CD14-positive monocyte (primary cell): ENCODE data around the gene NTRK2. TPM values are rescaled to one million over a fixed set of nuclear protein-coding genes. Genes with fewer than 3 reads are reported as not detected.
"Not testable (repeated sequence)": the region's sequence is repeated elsewhere in the genome, so short reads cannot be mapped to it uniquely, and the experiment has no call there.

Experiments
- DNase-seq, 3 donors: peaks; one replicate each; pipeline ENCODE4 v3.0.0-alpha.2; 2011 to 2022
- H2AFZ ChIP-seq: 2 replicates; pipeline ENCODE4 v1.6.0; 2012; ENCODE audit warnings: mild to moderate bottlenecking, low read depth, low read length, inconsistent platforms; ENCODE audit not compliant: insufficient read depth, poor library complexity, severe bottlenecking
- H3K27ac ChIP-seq, 2 donors: 1 replicate in 1 of 2; 2 replicates in 1 of 2; pipeline ENCODE4 v1.5.1; 2012 to 2013; ENCODE audit warnings: low read length in 2 of 2, control low read depth in 1 of 2, inconsistent platforms in 1 of 2, low read depth in 1 of 2, mild to moderate bottlenecking in 1 of 2
- H3K27me3 ChIP-seq, 2 donors: one replicate each; pipeline versions ENCODE4 v1.6.0 to v1.6.1; 2011 to 2013; ENCODE audit warnings: low read length in 2 of 2; ENCODE audit not compliant: control insufficient read depth in 2 of 2, insufficient read depth in 2 of 2
- H3K36me3 ChIP-seq, 2 donors: replicated peaks in 1 of 2; 1 replicate in 1 of 2; 2 replicates in 1 of 2; pipeline versions ENCODE4 v1.5.1 to v1.6.1; 2012 to 2013; ENCODE audit warnings: low read length in 2 of 2, control low read depth in 1 of 2, inconsistent platforms in 1 of 2, mild to moderate bottlenecking in 1 of 2; ENCODE audit not compliant: insufficient read depth in 2 of 2, control insufficient read depth in 1 of 2
- H3K4me1 ChIP-seq, 2 donors: 1 replicate in 1 of 2; 2 replicates in 1 of 2; pipeline versions ENCODE4 v1.5.1 to v1.6.1; 2012 to 2013; ENCODE audit warnings: low read length in 2 of 2, control low read depth in 1 of 2, inconsistent platforms in 1 of 2, mild to moderate bottlenecking in 1 of 2, moderate library complexity in 1 of 2; ENCODE audit not compliant: insufficient read depth in 2 of 2, control insufficient read depth in 1 of 2
- H3K4me2 ChIP-seq: replicated peaks from 2 replicates; pipeline ENCODE3; 2012; ENCODE audit warnings: low read length, moderate library complexity, mild to moderate bottlenecking; ENCODE audit not compliant: poor library complexity, severe bottlenecking; ENCODE audit errors: extremely low read depth
- H3K4me3 ChIP-seq, 3 experiments: fragments of 200-600 bp in 1 of 3; sonication (generic) in 1 of 3; replicated peaks in 1 of 3; 1 replicate in 2 of 3; 2 replicates in 1 of 3; pipeline ENCODE4 v1.5.1; 2011 to 2013; ENCODE audit warnings: low read length in 3 of 3, mild to moderate bottlenecking in 3 of 3, control low read depth in 2 of 3, low read depth in 2 of 3, inconsistent platforms in 1 of 3, moderate library complexity in 1 of 3
- H3K79me2 ChIP-seq: 2 replicates; pipeline ENCODE4 v1.6.0; 2012; ENCODE audit warnings: mild to moderate bottlenecking, control low read depth, inconsistent platforms, low read length, moderate library complexity; ENCODE audit not compliant: insufficient read depth
- H3K9ac ChIP-seq: 2 replicates; pipeline ENCODE4 v1.6.0; 2017; ENCODE audit warnings: low read length, mild to moderate bottlenecking; ENCODE audit not compliant: insufficient read depth, poor library complexity, severe bottlenecking
- H3K9me3 ChIP-seq, 2 donors: replicated peaks in 1 of 2; 1 replicate in 1 of 2; 2 replicates in 1 of 2; pipeline versions ENCODE4 v1.5.1 to v1.6.1; 2012 to 2013; ENCODE audit warnings: low read length in 2 of 2, control low read depth in 1 of 2; ENCODE audit not compliant: control insufficient read depth in 1 of 2, insufficient read depth in 1 of 2
- H4K20me1 ChIP-seq: 2 replicates; pipeline ENCODE4 v1.6.0; 2012; ENCODE audit warnings: mild to moderate bottlenecking, low read length, control low read depth, moderate library complexity; ENCODE audit not compliant: insufficient read depth
- H3K27ac Mint-ChIP-seq, 7 donors: one replicate each; pipeline ENCODE4 v1.8.0; 2020; ENCODE audit warnings: mild to moderate bottlenecking in 7 of 7, mixed read lengths in 7 of 7, moderate library complexity in 6 of 7, inconsistent platforms in 2 of 7
- H3K27me3 Mint-ChIP-seq, 3 donors: one replicate each; pipeline ENCODE4 v1.8.0; 2021 to 2022; ENCODE audit warnings: low read depth in 3 of 3, mild to moderate bottlenecking in 3 of 3, mixed read lengths in 3 of 3, moderate library complexity in 3 of 3, inconsistent platforms in 1 of 3
- H3K36me3 Mint-ChIP-seq, 2 donors: one replicate each; pipeline ENCODE4 v1.8.0; 2020; ENCODE audit warnings: mixed read lengths in 2 of 2, inconsistent platforms in 1 of 2, mild to moderate bottlenecking in 1 of 2
- H3K4me1 Mint-ChIP-seq: one replicate; pipeline ENCODE4 v1.8.0; 2020; ENCODE audit warnings: mild to moderate bottlenecking, mixed read lengths
- H3K4me3 Mint-ChIP-seq, 2 donors: one replicate each; pipeline ENCODE4 v1.8.0; 2020; ENCODE audit warnings: mild to moderate bottlenecking in 2 of 2, mixed read lengths in 2 of 2, moderate library complexity in 1 of 2
- H3K9me3 Mint-ChIP-seq, 7 donors: one replicate each; pipeline ENCODE4 v1.8.0; 2020 to 2022; ENCODE audit warnings: mixed read lengths in 7 of 7, mild to moderate bottlenecking in 6 of 7, moderate library complexity in 6 of 7, inconsistent platforms in 2 of 7
- WGBS: methylation state at CpG from one replicate; pipeline ENCODE4 v1.1.5; 2013; ENCODE audit warnings: missing lambda C conversion rate; ENCODE audit not compliant: insufficient coverage; 5-methylcytosine and 5-hydroxymethylcytosine counted together
- intact Hi-C, 2 donors: fragments of 100-400 bp; cut with micrococcal nuclease; formaldehyde crosslinking; loops; one replicate each; pipeline versions ENCODE4 v1.15.0 to v1.15.1; 2023
- polyA plus RNA-seq, 3 donors: library from polyadenylated mRNA; depleted of rRNA in 1 of 3; unstranded in 2 of 3; stranded (reverse) in 1 of 3; fragments of 300-500 nt in 2 of 3; fragments of >200 nt in 1 of 3; fragmentation: Illumina TruSeq in 2 of 3; gene quantifications; 1 replicate in 2 of 3; 2 replicates in 1 of 3; pipeline ENCODE4 v1.2.3, GENCODE V29; 2012 to 2021
- TF ChIP-seq, protein P1 (sequence below): fragments of 200-600 bp; IDR thresholded peaks from one replicate; pipeline ENCODE4 v1.8.0; 2022; ENCODE audit warnings: antibody characterized with exemption, mild to moderate bottlenecking

NTRK2 gene
- polyA plus RNA-seq, 3 donors = not detected

GRCh38 chr9:84897362-84898094 is 228.0 kb downstream of the NTRK2 start:
- WGBS = 84% methylated on average over 5 of the region's 7 CpGs
- H3K27ac Mint-ChIP-seq = no peak overlapping the region
- TF ChIP-seq, protein P1, sequence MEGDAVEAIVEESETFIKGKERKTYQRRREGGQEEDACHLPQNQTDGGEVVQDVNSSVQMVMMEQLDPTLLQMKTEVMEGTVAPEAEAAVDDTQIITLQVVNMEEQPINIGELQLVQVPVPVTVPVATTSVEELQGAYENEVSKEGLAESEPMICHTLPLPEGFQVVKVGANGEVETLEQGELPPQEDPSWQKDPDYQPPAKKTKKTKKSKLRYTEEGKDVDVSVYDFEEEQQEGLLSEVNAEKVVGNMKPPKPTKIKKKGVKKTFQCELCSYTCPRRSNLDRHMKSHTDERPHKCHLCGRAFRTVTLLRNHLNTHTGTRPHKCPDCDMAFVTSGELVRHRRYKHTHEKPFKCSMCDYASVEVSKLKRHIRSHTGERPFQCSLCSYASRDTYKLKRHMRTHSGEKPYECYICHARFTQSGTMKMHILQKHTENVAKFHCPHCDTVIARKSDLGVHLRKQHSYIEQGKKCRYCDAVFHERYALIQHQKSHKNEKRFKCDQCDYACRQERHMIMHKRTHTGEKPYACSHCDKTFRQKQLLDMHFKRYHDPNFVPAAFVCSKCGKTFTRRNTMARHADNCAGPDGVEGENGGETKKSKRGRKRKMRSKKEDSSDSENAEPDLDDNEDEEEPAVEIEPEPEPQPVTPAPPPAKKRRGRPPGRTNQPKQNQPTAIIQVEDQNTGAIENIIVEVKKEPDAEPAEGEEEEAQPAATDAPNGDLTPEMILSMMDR = no peak
- intact Hi-C loops = no loop called here
- Histone ChIP-seq H3K9ac (no peak overlapping the region), H4K20me1 (no peaks in the 10 kb centered on the region), H3K4me2 (no peak overlapping the region), H3K79me2 (no peaks in the 10 kb centered on the region), H3K36me3 (no peaks in the 10 kb centered on the region), H3K4me3 (no peak overlapping the region), H3K27me3 (no peaks in the 10 kb centered on the region), H3K9me3 (no peaks in the 10 kb centered on the region), H2AFZ (no peak overlapping the region), H3K27ac (no peak overlapping the region), H3K4me1 (no peaks in the 10 kb centered on the region)
- no peaks in the 10 kb centered on the region for H3K4me1 Mint-ChIP-seq
- no peak overlapping the region for H3K4me3 Mint-ChIP-seq
- peaks cover 0 to 3% (median 3%) of the 10 kb centered on the region in 3 donors for H3K27me3 Mint-ChIP-seq
- no peak for DNase-seq
- no peaks in the 10 kb centered on the region for H3K36me3 Mint-ChIP-seq
- peaks cover 0 to 4% (median 0%) of the 10 kb centered on the region in 7 donors for H3K9me3 Mint-ChIP-seq

GRCh38 chr9:84898188-84898587 is 228.7 kb downstream of the NTRK2 start:
- Histone ChIP-seq H3K9ac (no peak overlapping the region), H3K36me3 (no peaks in the 10 kb centered on the region), H3K4me1 (no peaks in the 10 kb centered on the region), H3K9me3 (no peaks in the 10 kb centered on the region), H3K27ac (no peak overlapping the region), H3K79me2 (no peaks in the 10 kb centered on the region), H3K4me2 (no peak overlapping the region), H3K27me3 (no peaks in the 10 kb centered on the region), H2AFZ (no peak overlapping the region), H4K20me1 (no peaks in the 10 kb centered on the region), H3K4me3 (no peak overlapping the region)
- Mint-ChIP-seq H3K27me3 (peaks cover 0 to 3% (median 2%) of the 10 kb centered on the region in 3 donors), H3K9me3 (peaks cover 0 to 4% (median 0%) of the 10 kb centered on the region in 7 donors), H3K27ac (no peak overlapping the region), H3K4me3 (no peak overlapping the region), H3K36me3 (no peaks in the 10 kb centered on the region), H3K4me1 (no peaks in the 10 kb centered on the region)
- TF ChIP-seq, protein P1 = no peak
- intact Hi-C loops = no loop called here
- no CpG with 5 or more reads among the region's 2 CpGs for WGBS
- no peak for DNase-seq

- H3K36me3 ChIP-seq, H3K4me3 Mint-ChIP-seq, H4K20me1 ChIP-seq, H3K4me1 Mint-ChIP-seq, DNase-seq, H3K36me3 Mint-ChIP-seq, H3K27ac Mint-ChIP-seq, H3K9ac ChIP-seq, H3K9me3 Mint-ChIP-seq, H3K27ac ChIP-seq, H3K4me2 ChIP-seq, intact Hi-C loops, H3K4me3 ChIP-seq, H3K79me2 ChIP-seq, H3K27me3 Mint-ChIP-seq, H3K27me3 ChIP-seq, H3K4me1 ChIP-seq, H2AFZ ChIP-seq, H3K9me3 ChIP-seq: not testable (repeated sequence)
- 100% methylated on average over 2 of the region's 6 CpGs for WGBS
Measured at GRCh38 chr9:84898618-84899017, 229.1 kb downstream of the NTRK2 start.
